ENCODE data around the gene BCAS3. TPM values are rescaled to one million over a fixed set of nuclear protein-coding genes. Genes with fewer than 3 reads are reported as not detected.

Gene BCAS3
- polyA plus RNA-seq, 3 donors, result 10.3 to 19.1 (median 14.7) TPM

DNA sequence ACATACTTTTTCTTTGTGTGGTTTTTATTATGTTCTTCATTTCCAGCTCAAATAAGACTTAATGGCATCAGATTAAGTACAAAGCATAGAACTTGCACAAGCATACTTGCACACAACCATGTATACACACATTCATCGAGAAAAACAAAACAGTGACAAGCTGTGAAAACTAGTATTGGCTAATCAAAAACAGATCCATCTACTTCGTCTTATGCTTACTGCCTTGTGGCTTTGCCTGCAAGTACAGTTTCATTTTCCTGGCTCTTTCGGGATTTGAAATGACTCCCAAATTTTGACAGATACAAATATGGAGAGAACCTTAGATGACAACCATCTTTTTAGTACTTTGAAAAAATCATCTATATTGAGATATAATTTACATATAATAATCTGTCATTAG lies 338.3 kb downstream of the BCAS3 start:
- H2AFZ ChIP-seq (ENCODE audit: insufficient read depth, low read depth, low read length, poor library complexity, severe bottlenecking), result no peak overlapping the region
- no peaks in the 10 kb centered on the region for H3K36me3 ChIP-seq (replicated peaks in 1 of 2; ENCODE audit: control insufficient read depth in 1 of 2, insufficient read depth in 2 of 2, low read length in 2 of 2)
- H3K4me1 Mint-ChIP-seq, result no peaks in the 10 kb centered on the region
- no peak overlapping the region for H3K4me2 ChIP-seq (replicated peaks; ENCODE audit: extremely low read depth, low read length, poor library complexity, severe bottlenecking)
- intact Hi-C loops (cut with micrococcal nuclease), result no loop called here
- WGBS (ENCODE audit: insufficient coverage), result 90% methylated on average over 2 of the region's 3 CpGs
- H3K4me3 Mint-ChIP-seq, result no peak overlapping the region
- H4K20me1 ChIP-seq (ENCODE audit: insufficient read depth, low read length), result no peaks in the 10 kb centered on the region
- no peaks in the 10 kb centered on the region for H3K9me3 Mint-ChIP-seq
- H3K79me2 ChIP-seq (ENCODE audit: insufficient read depth, low read length), result no peaks in the 10 kb centered on the region
- no peaks in the 10 kb centered on the region for H3K27me3 Mint-ChIP-seq (ENCODE audit: low read depth in 3 of 3)
- DNase-seq, result no peak
- H3K4me1 ChIP-seq (ENCODE audit: control insufficient read depth in 1 of 2, insufficient read depth in 2 of 2, low read length in 2 of 2), result no peaks in the 10 kb centered on the region
- TF ChIP-seq, protein P1, sequence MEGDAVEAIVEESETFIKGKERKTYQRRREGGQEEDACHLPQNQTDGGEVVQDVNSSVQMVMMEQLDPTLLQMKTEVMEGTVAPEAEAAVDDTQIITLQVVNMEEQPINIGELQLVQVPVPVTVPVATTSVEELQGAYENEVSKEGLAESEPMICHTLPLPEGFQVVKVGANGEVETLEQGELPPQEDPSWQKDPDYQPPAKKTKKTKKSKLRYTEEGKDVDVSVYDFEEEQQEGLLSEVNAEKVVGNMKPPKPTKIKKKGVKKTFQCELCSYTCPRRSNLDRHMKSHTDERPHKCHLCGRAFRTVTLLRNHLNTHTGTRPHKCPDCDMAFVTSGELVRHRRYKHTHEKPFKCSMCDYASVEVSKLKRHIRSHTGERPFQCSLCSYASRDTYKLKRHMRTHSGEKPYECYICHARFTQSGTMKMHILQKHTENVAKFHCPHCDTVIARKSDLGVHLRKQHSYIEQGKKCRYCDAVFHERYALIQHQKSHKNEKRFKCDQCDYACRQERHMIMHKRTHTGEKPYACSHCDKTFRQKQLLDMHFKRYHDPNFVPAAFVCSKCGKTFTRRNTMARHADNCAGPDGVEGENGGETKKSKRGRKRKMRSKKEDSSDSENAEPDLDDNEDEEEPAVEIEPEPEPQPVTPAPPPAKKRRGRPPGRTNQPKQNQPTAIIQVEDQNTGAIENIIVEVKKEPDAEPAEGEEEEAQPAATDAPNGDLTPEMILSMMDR (IDR thresholded peaks at IDR 0.05), result no peak
- H3K4me3 ChIP-seq (replicated peaks in 1 of 3; ENCODE audit: low read depth in 2 of 3, low read length in 3 of 3), result no peak overlapping the region
- H3K36me3 Mint-ChIP-seq, result no peaks in the 10 kb centered on the region
- no peak overlapping the region for H3K27ac ChIP-seq (ENCODE audit: low read depth in 1 of 2, low read length in 2 of 2)
- no peaks in the 10 kb centered on the region for H3K9me3 ChIP-seq (replicated peaks in 1 of 2; ENCODE audit: control insufficient read depth in 1 of 2, insufficient read depth in 1 of 2, low read length in 2 of 2)
- H3K9ac ChIP-seq (ENCODE audit: insufficient read depth, low read length, poor library complexity, severe bottlenecking), result no peak overlapping the region
- no peak overlapping the region for H3K27ac Mint-ChIP-seq
- H3K27me3 ChIP-seq (ENCODE audit: control insufficient read depth in 2 of 2, insufficient read depth in 2 of 2, low read length in 2 of 2), result no peaks in the 10 kb centered on the region

DNA sequence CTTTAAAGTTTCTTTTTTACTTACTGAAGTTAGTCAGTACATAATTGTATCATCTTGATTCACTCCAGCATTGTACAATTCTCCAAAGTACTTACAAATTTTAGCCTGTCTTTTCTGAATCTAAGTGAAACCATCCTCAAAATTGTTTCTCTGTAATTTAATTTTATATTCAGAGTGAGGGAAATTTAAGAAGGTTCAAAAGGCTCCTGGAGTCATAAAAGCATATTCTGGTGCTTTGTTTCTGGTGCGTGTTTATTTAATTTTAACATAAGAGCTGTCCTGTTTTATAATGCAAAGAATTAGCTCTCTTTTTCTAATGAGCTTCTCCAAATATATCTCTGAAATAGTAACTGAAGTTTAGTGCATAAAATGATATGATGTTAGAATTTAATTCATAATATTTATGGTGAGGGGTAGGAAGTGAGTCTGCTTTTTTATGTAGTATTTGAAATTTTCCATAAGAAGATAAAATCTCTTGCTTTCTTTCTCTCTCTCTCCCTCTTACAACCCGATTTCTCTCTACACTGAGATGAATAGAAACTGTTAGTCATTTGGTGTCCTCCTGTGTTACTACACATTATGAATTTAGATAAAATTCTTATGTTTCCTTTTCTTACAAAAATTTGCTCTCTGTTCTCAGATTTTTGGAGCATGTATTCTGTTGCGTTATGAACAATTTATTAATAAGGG lies 339.8 kb downstream of the BCAS3 start:
- no peaks in the 10 kb centered on the region for H3K27me3 Mint-ChIP-seq (ENCODE audit: low read depth in 3 of 3)
- H3K4me3 ChIP-seq (replicated peaks in 1 of 3; ENCODE audit: low read depth in 2 of 3, low read length in 3 of 3), result no peak overlapping the region
- no peak overlapping the region for H3K27ac ChIP-seq (ENCODE audit: low read depth in 1 of 2, low read length in 2 of 2)
- no peak overlapping the region for H3K27ac Mint-ChIP-seq
- no peaks in the 10 kb centered on the region for H3K4me1 ChIP-seq (ENCODE audit: control insufficient read depth in 1 of 2, insufficient read depth in 2 of 2, low read length in 2 of 2)
- H3K9ac ChIP-seq (ENCODE audit: insufficient read depth, low read length, poor library complexity, severe bottlenecking), result no peak overlapping the region
- H3K4me2 ChIP-seq (replicated peaks; ENCODE audit: extremely low read depth, low read length, poor library complexity, severe bottlenecking), result no peak overlapping the region
- H3K9me3 Mint-ChIP-seq, result no peaks in the 10 kb centered on the region
- H3K27me3 ChIP-seq (ENCODE audit: control insufficient read depth in 2 of 2, insufficient read depth in 2 of 2, low read length in 2 of 2), result no peaks in the 10 kb centered on the region
- intact Hi-C loops (cut with micrococcal nuclease), result no loop called here
- H4K20me1 ChIP-seq (ENCODE audit: insufficient read depth, low read length), result no peaks in the 10 kb centered on the region
- H3K4me1 Mint-ChIP-seq, result no peaks in the 10 kb centered on the region
- no peaks in the 10 kb centered on the region for H3K79me2 ChIP-seq (ENCODE audit: insufficient read depth, low read length)
- H2AFZ ChIP-seq (ENCODE audit: insufficient read depth, low read depth, low read length, poor library complexity, severe bottlenecking), result no peak overlapping the region
- no CpG with 5 or more reads among the region's 3 CpGs for WGBS (ENCODE audit: insufficient coverage)
- DNase-seq, result no peak
- TF ChIP-seq, protein P1 (IDR thresholded peaks at IDR 0.05), result no peak
- H3K36me3 ChIP-seq (replicated peaks in 1 of 2; ENCODE audit: control insufficient read depth in 1 of 2, insufficient read depth in 2 of 2, low read length in 2 of 2), result no peaks in the 10 kb centered on the region
- no peak overlapping the region for H3K4me3 Mint-ChIP-seq
- no peaks in the 10 kb centered on the region for H3K36me3 Mint-ChIP-seq
- no peaks in the 10 kb centered on the region for H3K9me3 ChIP-seq (replicated peaks in 1 of 2; ENCODE audit: control insufficient read depth in 1 of 2, insufficient read depth in 1 of 2, low read length in 2 of 2)

All from CD14-positive monocyte (primary cell).